Loucy (cell line): ENCODE measurements around the gene JKAMP.

Source experiments
- CTCF ChIP-seq: fragments of 200-600 bp; sonication (generic); conservative IDR thresholded peaks from 2 replicates; pipeline ENCODE4 v1.5.1; 2014; ENCODE audit warnings: mild to moderate bottlenecking, antibody characterized with exemption, low read length
- EZH2phosphoT487 ChIP-seq: fragments of 200-600 bp; IDR thresholded peaks from 2 replicates; pipeline ENCODE4 v1.6.1; 2018; ENCODE audit warnings: antibody characterized with exemption, mild to moderate bottlenecking, moderate library complexity, borderline replicate concordance

GRCh38 chr14:59492384-59492783 is 8.1 kb downstream of the JKAMP start:
- TF ChIP-seq CTCF (no peak), EZH2phosphoT487 (no peak)
